Testis (tissue), 3 donors: Measurements from ENCODE around the gene BAX. TPM values are rescaled to one million over a fixed set of nuclear protein-coding genes. Genes with fewer than 3 reads are reported as not detected.
A peak's percentile ranks its signal among the peaks of the same experiment; 100 is the strongest.

Source experiments
- DNase-seq: peaks from one replicate; pipeline ENCODE4 v3.0.0-alpha.2; 2019
- H3K27ac ChIP-seq, 2 donors: fragments of 200-600 bp; sonication (generic); one replicate each; pipeline ENCODE4 v1.5.1; 2019
- H3K27me3 ChIP-seq: fragments of 200-600 bp; sonication (generic); one replicate; pipeline ENCODE4 v1.5.1; 2019
- H3K36me3 ChIP-seq: fragments of 200-600 bp; sonication (generic); one replicate; pipeline ENCODE4 v1.5.1; 2017; ENCODE audit warnings: low read depth; ENCODE audit errors: missing control alignments
- H3K4me1 ChIP-seq: fragments of 200-600 bp; sonication (generic); one replicate; pipeline ENCODE4 v1.5.1; 2019
- H3K4me3 ChIP-seq, 2 donors: fragments of 200-600 bp; sonication (generic); one replicate each; pipeline ENCODE4 v1.5.1; 2017 to 2019
- H3K9me3 ChIP-seq: fragments of 200-600 bp; sonication (generic); one replicate; pipeline ENCODE4 v1.5.1; 2017
- POLR2A ChIP-seq: fragments of 450-650 bp; IDR thresholded peaks from one replicate; pipeline ENCODE4 v1.6.1; 2017; ENCODE audit warnings: antibody characterized with exemption, mild to moderate bottlenecking, moderate library complexity
- WGBS, 2 donors: methylation state at CpG; one replicate each; pipeline ENCODE4 v1.1.5; 2018; 5-methylcytosine and 5-hydroxymethylcytosine counted together
- intact Hi-C: fragments of 100-400 bp; cut with DNase I; formaldehyde crosslinking; loops from one replicate; pipeline ENCODE4 v1.15.1; 2023; ENCODE audit warnings: low total_unique reads
- polyA plus RNA-seq: library from polyadenylated mRNA; stranded (reverse); fragments of 350-450 nt; fragmentation: Illumina TruSeq; extraction: RNeasy Lipid Tissue Mini Kit (QIAGEN cat#74804); gene quantifications from one replicate; pipeline ENCODE4 v1.2.3, GENCODE V29; 2014; ENCODE audit warnings: low read depth, low replicate concordance; ENCODE audit not compliant: insufficient read depth
- total RNA-seq, 2 donors: library from RNA; depleted of rRNA; stranded (reverse); fragments of >200 nt; gene quantifications; one replicate each; pipeline ENCODE4 v1.2.3, GENCODE V29; 2016
- TF ChIP-seq, protein P1 (sequence below), 3 experiments: fragments of 450-650 bp in 2 of 3; fragments of 200-600 bp in 1 of 3; sonication (generic) in 1 of 3; IDR thresholded peaks; one replicate each; pipeline ENCODE4 v1.5.1; 2016 to 2019; ENCODE audit warnings: antibody characterized with exemption in 3 of 3, mild to moderate bottlenecking in 2 of 3, moderate library complexity in 1 of 3

Gene BAX
- total and polyA plus RNA-seq, 3 donors from 2014 or later, result 48.7 to 52.1 (median 50.1) TPM

DNA sequence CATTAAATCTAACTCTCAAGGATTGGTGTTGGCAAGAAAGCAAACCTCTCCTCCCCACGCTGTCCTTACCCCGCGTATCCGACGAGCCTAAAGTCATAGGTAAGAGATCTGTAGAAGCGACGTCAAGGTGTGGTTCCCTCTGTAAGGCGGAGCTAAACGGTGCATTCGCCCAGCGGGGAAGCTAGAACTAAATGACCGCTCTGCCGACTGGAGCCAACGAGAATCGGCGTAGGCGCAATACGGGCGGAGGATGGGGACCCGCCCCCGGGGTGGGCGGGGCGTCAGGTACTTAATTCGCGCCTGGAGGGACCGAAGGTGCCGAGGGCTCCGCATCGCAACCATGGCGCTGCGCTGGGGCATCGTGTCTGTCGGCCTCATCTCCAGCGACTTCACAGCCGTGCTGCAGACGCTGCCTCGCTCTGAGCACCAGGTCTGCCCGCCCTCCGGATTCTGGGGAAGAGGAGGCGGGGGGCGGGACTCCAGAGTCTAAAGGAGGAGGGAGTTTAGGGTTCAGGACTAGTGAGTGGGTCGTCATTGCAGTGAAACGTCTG lies 21.2 kb upstream of the BAX start, which contains the start of gene DHDH:
DHDH (plus strand) TSS at position 318 of the 551 bp plus-strand sequence; CDS start at position 341, 23 bp downstream.
- Histone ChIP-seq H3K36me3 (no peaks in the 10 kb centered on the region), H3K27ac (no peak within 1 kb of the TSS), H3K9me3 (no peaks in the 10 kb centered on the region), H3K27me3 (no peaks in the 10 kb centered on the region), H3K4me1 (peaks cover 5% of the 10 kb centered on the region), H3K4me3 (peak within 1 kb of the TSS; percentile 47 to 53)
- TF ChIP-seq, protein P1, sequence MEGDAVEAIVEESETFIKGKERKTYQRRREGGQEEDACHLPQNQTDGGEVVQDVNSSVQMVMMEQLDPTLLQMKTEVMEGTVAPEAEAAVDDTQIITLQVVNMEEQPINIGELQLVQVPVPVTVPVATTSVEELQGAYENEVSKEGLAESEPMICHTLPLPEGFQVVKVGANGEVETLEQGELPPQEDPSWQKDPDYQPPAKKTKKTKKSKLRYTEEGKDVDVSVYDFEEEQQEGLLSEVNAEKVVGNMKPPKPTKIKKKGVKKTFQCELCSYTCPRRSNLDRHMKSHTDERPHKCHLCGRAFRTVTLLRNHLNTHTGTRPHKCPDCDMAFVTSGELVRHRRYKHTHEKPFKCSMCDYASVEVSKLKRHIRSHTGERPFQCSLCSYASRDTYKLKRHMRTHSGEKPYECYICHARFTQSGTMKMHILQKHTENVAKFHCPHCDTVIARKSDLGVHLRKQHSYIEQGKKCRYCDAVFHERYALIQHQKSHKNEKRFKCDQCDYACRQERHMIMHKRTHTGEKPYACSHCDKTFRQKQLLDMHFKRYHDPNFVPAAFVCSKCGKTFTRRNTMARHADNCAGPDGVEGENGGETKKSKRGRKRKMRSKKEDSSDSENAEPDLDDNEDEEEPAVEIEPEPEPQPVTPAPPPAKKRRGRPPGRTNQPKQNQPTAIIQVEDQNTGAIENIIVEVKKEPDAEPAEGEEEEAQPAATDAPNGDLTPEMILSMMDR (IDR thresholded peaks at IDR 0.05), result no peak
- TF ChIP-seq POLR2A, result no peak
- peak; percentile 86 for DNase-seq
- intact Hi-C loops, result no loop called here
- 0% methylated on average over 43 of the region's 43 CpGs for WGBS, 2 donors

DNA sequence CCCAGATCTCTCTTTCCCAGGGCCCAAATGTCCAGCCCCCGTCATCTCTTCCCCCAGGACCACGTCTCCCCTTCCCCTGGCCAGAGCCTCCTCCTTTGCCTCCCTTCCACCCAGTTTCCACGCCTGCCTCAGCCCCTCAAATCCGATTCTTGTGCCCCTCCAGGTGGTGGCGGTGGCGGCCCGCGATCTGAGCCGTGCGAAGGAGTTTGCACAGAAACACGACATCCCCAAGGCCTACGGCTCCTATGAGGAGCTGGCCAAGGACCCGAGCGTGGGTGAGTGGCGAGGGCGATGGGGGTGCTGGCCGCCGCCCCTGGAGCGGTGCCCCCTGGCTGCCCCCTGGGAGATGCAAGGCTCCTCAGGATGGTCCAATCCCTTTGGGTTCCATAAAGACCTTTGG lies 19.8 kb upstream of the BAX start:
- WGBS, 2 donors, result 53 to 63% methylated on average over 19 of the region's 19 CpGs
- TF ChIP-seq, protein P1 (IDR thresholded peaks at IDR 0.05), result no peak
- H3K4me3 ChIP-seq, result no peak overlapping the region
- no peak overlapping the region for H3K27ac ChIP-seq
- H3K4me1 ChIP-seq, result peaks cover 5% of the 10 kb centered on the region
- no peaks in the 10 kb centered on the region for H3K9me3 ChIP-seq
- H3K27me3 ChIP-seq, result no peaks in the 10 kb centered on the region
- no peaks in the 10 kb centered on the region for H3K36me3 ChIP-seq
- intact Hi-C loops, result no loop called here
- DNase-seq, result no peak

DNA sequence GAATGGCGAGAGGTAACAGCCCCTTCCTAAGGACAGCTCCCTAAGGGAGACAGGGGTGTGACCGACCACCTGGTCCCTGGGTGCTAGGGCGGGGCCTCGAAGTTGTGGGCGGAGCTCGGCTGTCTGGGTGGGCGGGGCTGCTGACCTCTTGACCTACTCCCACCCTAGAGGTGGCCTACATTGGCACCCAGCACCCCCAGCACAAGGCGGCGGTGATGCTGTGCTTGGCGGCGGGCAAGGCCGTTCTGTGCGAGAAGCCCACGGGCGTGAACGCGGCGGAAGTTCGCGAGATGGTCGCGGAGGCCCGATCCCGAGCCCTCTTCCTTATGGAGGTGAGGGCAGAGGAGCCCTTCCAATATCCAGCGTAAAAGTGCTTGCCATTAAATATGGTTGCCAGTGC lies 18.8 kb upstream of the BAX start:
- Histone ChIP-seq H3K4me1 (peaks cover 5% of the 10 kb centered on the region), H3K27me3 (no peaks in the 10 kb centered on the region), H3K27ac (no peak overlapping the region), H3K4me3 (peak overlapping the region in 1 of 2 donors; percentile 39), H3K9me3 (no peaks in the 10 kb centered on the region), H3K36me3 (no peaks in the 10 kb centered on the region)
- TF ChIP-seq, protein P1 (IDR thresholded peaks at IDR 0.05), result no peak
- no peak for TF ChIP-seq POLR2A
- DNase-seq, result no peak
- WGBS, 2 donors, result 80 to 87% methylated on average over 24 to 25 of the region's 25 CpGs
- intact Hi-C loops, result no loop called here

DNA sequence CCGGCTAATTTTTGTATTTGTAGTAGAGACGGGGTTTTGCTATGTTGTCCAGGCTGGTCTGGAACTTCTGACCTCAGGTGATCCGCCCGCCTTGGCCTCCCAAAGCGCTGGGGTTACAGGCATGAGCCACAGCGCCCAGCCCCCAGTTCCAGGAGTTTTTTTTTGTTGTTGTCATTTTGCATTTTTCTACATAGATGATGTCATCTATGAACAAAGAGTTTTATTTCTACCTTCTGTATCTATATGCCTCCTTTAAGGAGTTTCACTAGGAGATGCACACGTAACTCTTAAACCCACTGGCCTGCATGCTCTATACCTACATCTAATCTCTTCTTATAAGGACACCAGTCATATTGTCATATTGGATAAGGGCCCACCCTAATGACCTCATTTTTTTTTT lies 16.4 kb upstream of the BAX start:
- no peak for DNase-seq
- H3K9me3 ChIP-seq, result no peaks in the 10 kb centered on the region
- intact Hi-C loops, result no loop called here
- peaks cover 5% of the 10 kb centered on the region for H3K4me1 ChIP-seq
- H3K36me3 ChIP-seq, result no peaks in the 10 kb centered on the region
- 93 to 94% methylated on average over 7 of the region's 7 CpGs for WGBS, 2 donors
- H3K27ac ChIP-seq, result no peak overlapping the region
- no peak overlapping the region for H3K4me3 ChIP-seq
- no peaks in the 10 kb centered on the region for H3K27me3 ChIP-seq
- TF ChIP-seq, protein P1 (IDR thresholded peaks at IDR 0.05), result no peak
- no peak for TF ChIP-seq POLR2A

DNA sequence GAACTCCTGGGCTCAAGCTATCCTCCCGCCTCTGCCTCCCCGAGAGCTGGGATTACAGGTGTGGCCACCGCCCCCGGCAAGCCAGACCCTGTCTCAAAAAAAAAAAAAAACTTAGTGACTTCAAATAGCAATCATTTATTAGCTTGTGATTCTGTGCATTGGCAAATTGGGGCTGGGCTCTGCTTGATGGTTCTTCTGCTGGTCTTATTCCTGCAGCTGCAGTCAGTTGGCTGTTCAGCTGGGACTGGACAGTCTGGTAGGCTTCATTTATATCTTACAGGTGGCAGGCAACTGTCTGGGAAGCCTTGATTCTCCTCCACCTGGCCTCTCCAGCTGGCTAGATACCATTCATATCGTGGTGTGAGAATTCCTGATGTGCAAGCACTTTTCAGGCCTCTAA lies 13.8 kb upstream of the BAX start:
- TF ChIP-seq, protein P1 (IDR thresholded peaks at IDR 0.05), result no peak
- TF ChIP-seq POLR2A, result no peak
- H3K4me3 ChIP-seq, result no peak overlapping the region
- no peak for DNase-seq
- no peaks in the 10 kb centered on the region for H3K27me3 ChIP-seq
- intact Hi-C loops, result no loop called here
- no peaks in the 10 kb centered on the region for H3K4me1 ChIP-seq
- no peaks in the 10 kb centered on the region for H3K9me3 ChIP-seq
- WGBS, 2 donors, result 97 to 99% methylated on average over 4 to 5 of the region's 5 CpGs
- H3K36me3 ChIP-seq, result no peaks in the 10 kb centered on the region
- H3K27ac ChIP-seq, result no peak overlapping the region
